Cerebellar nuclear complex (tissue), 1 donor: ENCODE results near the gene KCNQ5.

Experiments used
- DNase-seq, 2 experiments: peaks; one replicate each; lab custom pipeline; 2025; lab: John Stamatoyannopoulos, UW

KCNQ5 gene

GRCh38 chr6:72911463-72912155 lies 289.7 kb downstream of the KCNQ5 start:
- DNase-seq, result no peak

GRCh38 chr6:72913797-72914196 lies 291.9 kb downstream of the KCNQ5 start:
- DNase-seq, result no peak

DNA sequence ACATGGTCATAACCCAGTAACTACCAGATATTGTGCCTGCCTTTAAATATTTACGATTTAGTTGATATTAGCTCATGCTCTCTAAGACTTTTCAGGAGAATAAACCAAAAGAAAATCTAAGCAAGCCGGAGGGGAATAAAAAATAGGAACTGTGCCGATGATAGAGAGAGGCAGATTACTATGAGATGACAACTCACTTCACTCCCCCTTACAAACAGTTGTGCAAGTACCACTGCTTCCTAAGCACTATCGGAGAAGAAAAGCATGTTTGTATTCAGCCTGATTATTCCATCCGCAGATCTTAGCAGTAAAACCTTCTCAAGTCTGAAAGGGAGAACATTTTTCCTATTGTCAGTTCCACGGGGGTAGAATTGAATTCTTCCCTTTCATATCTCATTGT lies 294.4 kb downstream of the KCNQ5 start:
- no peak for DNase-seq

DNA sequence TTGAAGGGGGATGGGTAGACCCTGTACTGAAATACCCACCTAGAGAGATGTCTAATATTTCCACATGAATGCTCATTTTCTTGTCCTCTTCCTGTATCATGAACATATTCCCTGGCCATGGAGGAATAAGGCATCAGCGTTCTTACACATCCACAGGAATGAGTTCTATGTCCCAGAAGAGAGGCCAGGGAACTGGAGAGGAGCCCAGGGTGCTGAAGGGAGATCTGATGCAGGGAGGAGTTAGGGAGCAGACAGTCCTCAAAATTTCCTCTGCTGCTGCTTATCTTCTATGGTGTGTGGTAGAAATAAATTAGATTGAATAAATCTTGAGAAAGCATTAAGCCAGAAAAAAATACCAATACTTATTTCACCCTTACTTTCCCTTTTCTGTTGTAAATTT lies 295.0 kb downstream of the KCNQ5 start:
- no peak for DNase-seq

DNA sequence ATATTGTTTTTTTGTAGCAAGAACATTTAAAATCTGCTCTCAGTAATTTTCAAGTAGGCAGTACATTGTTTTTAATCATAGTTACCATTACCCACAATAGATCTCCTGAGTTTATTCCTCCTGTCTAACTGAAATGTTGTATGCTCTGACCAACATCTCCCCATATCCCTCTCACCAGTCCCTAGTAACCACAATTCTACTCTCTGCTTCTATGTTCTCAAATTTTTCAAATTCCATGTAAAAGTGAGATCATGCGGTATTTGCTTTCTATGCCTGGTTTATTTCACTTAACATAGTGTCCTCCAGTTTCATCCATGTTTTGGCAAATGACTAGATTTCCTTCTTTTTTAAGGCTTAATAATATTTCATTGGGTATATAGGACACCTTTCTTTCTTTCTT lies 300.5 kb downstream of the KCNQ5 start:
- no peak for DNase-seq

DNA sequence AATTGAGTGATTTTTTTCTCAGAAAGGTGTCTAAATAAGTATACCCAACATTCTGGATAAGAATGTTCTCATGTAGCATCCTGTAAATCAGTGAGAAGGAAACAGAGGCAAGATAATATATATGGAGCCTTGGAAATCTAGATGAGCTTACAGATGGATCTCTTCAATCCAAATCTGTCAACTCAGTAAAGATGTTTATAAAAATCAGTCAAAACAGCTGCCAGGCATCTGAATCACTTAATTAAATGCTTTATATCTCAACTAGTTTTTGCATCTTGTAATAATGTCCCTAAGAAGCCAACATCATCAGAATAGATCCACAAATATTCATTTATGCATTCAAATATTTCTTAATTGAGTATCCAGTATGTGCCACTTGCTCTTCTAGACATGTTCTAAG lies 303.3 kb downstream of the KCNQ5 start:
- no peak for DNase-seq

DNA sequence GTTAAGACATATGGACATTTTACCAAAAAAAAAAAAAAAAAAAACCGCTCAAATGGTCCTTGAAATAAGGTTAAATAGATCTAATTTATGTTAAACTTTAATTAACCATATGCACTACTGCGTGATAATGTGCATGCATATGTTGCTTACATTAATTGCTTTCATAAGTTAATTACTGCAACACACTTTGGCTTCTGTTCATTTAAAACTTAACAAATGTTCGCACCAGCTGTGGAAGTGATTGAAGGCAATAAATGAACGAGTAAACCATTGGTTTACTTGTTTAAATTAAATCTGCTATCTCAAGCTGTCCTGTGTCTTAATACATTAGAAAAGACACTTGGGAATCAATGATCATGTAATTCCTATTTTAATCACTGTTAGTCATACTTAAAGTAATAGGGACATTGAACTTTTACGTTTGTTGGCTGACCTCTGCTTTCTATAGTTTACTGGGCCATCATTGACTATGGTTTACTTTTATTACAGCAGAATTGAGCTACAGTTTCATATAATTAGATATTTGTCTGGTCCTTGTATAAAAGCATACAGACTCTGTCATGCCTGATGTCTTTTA lies 308.8 kb downstream of the KCNQ5 start:
- DNase-seq, result no peak

DNA sequence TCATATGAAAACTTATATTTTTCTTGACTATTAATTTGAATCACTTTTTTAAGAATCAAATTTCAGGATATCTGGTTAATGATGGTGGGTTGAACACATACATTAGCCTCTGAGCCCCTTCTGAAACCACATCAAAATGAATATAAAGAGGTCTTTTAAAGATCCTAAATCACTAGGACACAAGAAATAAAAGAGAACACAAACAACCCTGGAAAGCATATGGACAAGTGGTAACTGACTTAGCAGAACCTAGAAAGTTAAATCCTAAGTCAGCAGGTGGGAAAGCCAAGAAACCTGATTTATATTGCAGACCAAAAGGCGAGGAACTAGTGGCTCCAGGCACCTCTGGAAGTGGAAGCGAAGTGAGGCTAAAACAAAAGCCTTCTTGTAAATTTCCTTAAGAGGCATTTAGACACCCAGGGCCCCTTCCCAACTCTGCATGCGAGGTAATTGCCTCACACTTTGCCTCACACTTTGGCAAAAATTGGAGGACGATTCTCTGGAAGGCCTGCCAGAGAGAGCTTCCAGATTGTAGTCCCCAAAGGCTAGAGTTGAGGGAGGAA lies 309.5 kb downstream of the KCNQ5 start:
- no peak for DNase-seq

- no peak for DNase-seq
Observed at GRCh38 chr6:72933233-72933632, 311.4 kb downstream of the KCNQ5 start.

GRCh38 chr6:72936766-72937559 lies 315.1 kb downstream of the KCNQ5 start:
- DNase-seq, result no peak

- DNase-seq, result no peak
Observed at GRCh38 chr6:72938104-72938503, 316.2 kb downstream of the KCNQ5 start.

- no peak for DNase-seq
Observed at GRCh38 chr6:72939004-72939403, 317.1 kb downstream of the KCNQ5 start.

DNA sequence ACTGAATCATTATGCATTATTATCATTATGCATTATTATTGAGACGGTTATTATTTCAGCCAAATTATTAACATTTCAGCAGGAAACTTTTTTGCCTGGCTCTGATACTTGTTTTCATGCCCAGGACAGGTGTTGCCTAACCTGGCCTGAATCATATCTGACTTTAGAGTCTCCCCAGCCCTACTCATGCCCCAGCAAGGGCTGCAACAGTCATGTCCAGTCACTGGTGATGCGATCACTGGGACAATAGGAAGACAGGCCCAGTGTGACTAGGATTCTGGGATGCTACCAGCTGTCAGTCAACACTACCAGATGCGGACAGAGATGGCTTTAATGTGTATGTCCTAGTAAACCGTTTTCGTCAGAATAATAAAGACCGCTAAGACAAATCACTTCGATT lies 318.4 kb downstream of the KCNQ5 start:
- DNase-seq, result no peak

- no peak for DNase-seq
Observed at GRCh38 chr6:72941263-72941662, 319.4 kb downstream of the KCNQ5 start.

GRCh38 chr6:72941751-72942150 lies 319.9 kb downstream of the KCNQ5 start:
- no peak for DNase-seq

GRCh38 chr6:72943699-72944098 lies 321.8 kb downstream of the KCNQ5 start:
- DNase-seq, result no peak

- no peak for DNase-seq
Observed at GRCh38 chr6:72944660-72945059, 322.8 kb downstream of the KCNQ5 start.

- DNase-seq, result no peak
Observed at GRCh38 chr6:72946774-72947173, 324.9 kb downstream of the KCNQ5 start.

- no peak for DNase-seq
Observed at GRCh38 chr6:72947534-72947933, 325.7 kb downstream of the KCNQ5 start.

DNA sequence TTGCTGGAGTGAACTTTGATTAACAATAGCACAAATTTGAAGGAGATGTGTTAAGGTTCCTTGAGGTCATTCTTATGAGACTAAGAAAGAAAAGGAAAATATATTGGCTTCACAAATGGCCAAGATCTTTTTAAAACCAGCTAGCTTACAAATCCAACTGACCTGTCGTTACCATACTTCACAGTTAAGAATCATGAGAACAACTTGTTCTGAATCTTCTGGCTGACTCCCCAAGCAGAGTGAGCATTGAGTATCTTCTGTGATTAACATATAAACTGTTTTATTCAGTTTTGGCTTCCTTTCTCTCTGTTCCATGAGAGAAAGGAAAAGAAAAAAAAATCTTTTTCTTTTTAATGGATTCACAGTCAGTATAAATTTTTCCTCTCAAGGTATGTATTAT lies 326.3 kb downstream of the KCNQ5 start:
- no peak for DNase-seq

DNA sequence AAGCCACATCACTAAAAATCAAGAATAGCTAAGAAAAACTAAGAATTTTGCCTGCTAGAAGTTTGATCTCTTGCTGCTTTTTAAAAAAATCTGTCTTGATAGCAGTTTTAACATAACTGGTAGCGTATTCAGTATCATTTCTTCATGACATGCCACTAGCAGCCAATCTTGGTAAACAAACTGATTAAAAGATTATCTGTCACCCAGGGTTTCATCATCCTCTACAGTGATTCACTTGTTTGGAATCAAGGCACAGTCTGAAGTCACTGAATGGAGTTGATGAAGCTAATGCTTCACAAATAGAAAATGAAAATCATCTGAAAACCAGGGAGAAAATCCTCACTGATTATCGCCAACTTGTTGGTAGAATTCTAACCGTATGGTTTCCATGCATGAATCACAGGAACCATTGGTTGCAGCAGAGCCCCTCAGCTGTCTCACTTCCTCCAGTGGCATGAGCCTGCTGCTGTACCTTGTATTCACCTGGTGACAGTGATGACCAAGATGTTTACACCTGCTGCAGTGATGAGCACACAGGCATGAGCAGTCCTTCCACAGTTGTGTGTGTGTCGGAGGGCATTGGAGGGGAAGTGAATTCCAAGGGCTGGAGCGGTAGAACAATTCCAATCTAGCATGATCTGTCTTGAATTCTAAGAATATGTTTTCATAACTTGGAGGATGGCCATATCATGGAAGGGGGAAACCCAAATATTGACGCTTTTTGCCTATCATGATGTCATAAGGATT lies 328.4 kb downstream of the KCNQ5 start:
- DNase-seq, result no peak
